Measurements from ENCODE around the gene DMBX1. TPM values are rescaled to one million over a fixed set of nuclear protein-coding genes. Genes with fewer than 3 reads are reported as not detected.

The DMBX1 gene
- total RNA-seq, 3 donors from 2014 or later = not detected

GRCh38 chr1:46458846-46459245 lies 30.8 kb upstream of the DMBX1 start:
- Histone ChIP-seq H3K9me3 (no peaks in the 10 kb centered on the region), H3K27ac (no peak overlapping the region), H3K36me3 (no peaks in the 10 kb centered on the region), H3K27me3 (no peaks in the 10 kb centered on the region), H3K4me1 (no peaks in the 10 kb centered on the region), H3K4me3 (no peak overlapping the region)
- intact Hi-C loops (cut with DNase I; ENCODE audit: low total_unique reads) = no loop called here
- TF ChIP-seq, protein P1, sequence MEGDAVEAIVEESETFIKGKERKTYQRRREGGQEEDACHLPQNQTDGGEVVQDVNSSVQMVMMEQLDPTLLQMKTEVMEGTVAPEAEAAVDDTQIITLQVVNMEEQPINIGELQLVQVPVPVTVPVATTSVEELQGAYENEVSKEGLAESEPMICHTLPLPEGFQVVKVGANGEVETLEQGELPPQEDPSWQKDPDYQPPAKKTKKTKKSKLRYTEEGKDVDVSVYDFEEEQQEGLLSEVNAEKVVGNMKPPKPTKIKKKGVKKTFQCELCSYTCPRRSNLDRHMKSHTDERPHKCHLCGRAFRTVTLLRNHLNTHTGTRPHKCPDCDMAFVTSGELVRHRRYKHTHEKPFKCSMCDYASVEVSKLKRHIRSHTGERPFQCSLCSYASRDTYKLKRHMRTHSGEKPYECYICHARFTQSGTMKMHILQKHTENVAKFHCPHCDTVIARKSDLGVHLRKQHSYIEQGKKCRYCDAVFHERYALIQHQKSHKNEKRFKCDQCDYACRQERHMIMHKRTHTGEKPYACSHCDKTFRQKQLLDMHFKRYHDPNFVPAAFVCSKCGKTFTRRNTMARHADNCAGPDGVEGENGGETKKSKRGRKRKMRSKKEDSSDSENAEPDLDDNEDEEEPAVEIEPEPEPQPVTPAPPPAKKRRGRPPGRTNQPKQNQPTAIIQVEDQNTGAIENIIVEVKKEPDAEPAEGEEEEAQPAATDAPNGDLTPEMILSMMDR (IDR thresholded peaks at IDR 0.05) = no peak
- TF ChIP-seq POLR2AphosphoS5 (IDR thresholded peaks at IDR 0.05) = no peak
- TF ChIP-seq POLR2A (IDR thresholded peaks at IDR 0.05) = no peak
- DNase-seq (ENCODE audit: low spot score in 2 of 2) = no peak

DNA sequence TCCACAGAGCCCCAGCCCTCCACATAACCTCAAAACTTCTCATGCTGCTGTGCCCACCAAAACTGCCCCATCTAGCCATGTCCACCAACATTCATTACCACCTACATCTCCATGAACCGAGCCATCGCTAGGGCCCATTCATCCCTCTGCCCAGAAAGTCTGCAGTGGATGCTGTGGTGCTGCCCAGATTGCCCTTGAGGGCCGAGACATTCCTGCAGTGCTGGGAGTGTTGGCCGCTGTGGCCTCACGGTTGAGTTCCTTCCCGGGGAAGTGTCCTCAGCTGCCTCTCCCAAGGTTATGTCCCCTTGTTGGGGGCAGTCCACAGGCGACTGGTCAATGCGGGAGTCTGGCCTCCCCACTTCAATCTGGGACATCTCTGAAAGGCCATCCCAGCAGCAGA lies 30.3 kb upstream of the DMBX1 start:
- H3K27me3 ChIP-seq = no peaks in the 10 kb centered on the region

GRCh38 chr1:46461017-46461808 lies 28.4 kb upstream of the DMBX1 start:
- TF ChIP-seq POLR2A (IDR thresholded peaks at IDR 0.05) = no peak
- no peak for TF ChIP-seq POLR2AphosphoS5 (IDR thresholded peaks at IDR 0.05)
- TF ChIP-seq, protein P1 (IDR thresholded peaks at IDR 0.05) = no peak
- intact Hi-C loops (cut with DNase I; ENCODE audit: low total_unique reads) = loop anchor here (5.0 kb wide), 1 partner anchor 314 kb away; no protein-coding TSS in a partner anchor
- Histone ChIP-seq H3K36me3 (no peaks in the 10 kb centered on the region), H3K9me3 (no peaks in the 10 kb centered on the region), H3K27me3 (no peaks in the 10 kb centered on the region), H3K27ac (no peak overlapping the region), H3K4me3 (no peak overlapping the region), H3K4me1 (no peaks in the 10 kb centered on the region)
- DNase-seq (ENCODE audit: low spot score in 2 of 2) = no peak

More for the DNA sequence above, 30.3 kb upstream of the DMBX1 start:
- H3K27ac ChIP-seq = no peak overlapping the region
- H3K4me1 ChIP-seq = no peaks in the 10 kb centered on the region
- H3K9me3 ChIP-seq = no peaks in the 10 kb centered on the region
- H3K36me3 ChIP-seq = no peaks in the 10 kb centered on the region
- no peak for DNase-seq (ENCODE audit: low spot score in 2 of 2)
- intact Hi-C loops (cut with DNase I; ENCODE audit: low total_unique reads) = no loop called here
- TF ChIP-seq, protein P1 (IDR thresholded peaks at IDR 0.05) = no peak
- no peak for TF ChIP-seq POLR2AphosphoS5 (IDR thresholded peaks at IDR 0.05)
- no peak for TF ChIP-seq POLR2A (IDR thresholded peaks at IDR 0.05)
- no peak overlapping the region for H3K4me3 ChIP-seq

- DNase-seq (ENCODE audit: low spot score in 2 of 2) = no peak
- TF ChIP-seq, protein P1 (IDR thresholded peaks at IDR 0.05) = no peak
- no peak for TF ChIP-seq POLR2AphosphoS5 (IDR thresholded peaks at IDR 0.05)
- no peak for TF ChIP-seq POLR2A (IDR thresholded peaks at IDR 0.05)
- Histone ChIP-seq H3K4me1 (peaks cover 0 to 2% of the 10 kb centered on the region in 2 donors), H3K27ac (no peak overlapping the region), H3K9me3 (no peaks in the 10 kb centered on the region), H3K36me3 (no peaks in the 10 kb centered on the region), H3K4me3 (no peak overlapping the region), H3K27me3 (peaks cover 0 to 4% of the 10 kb centered on the region in 2 donors)
- intact Hi-C loops (cut with DNase I; ENCODE audit: low total_unique reads) = loop anchor here (5.0 kb wide), 1 partner anchor 315 kb away; no protein-coding TSS in a partner anchor
Measured at GRCh38 chr1:46461809-46462448, 27.7 kb upstream of the DMBX1 start.

- Histone ChIP-seq H3K27ac (no peak overlapping the region), H3K36me3 (no peaks in the 10 kb centered on the region), H3K9me3 (no peaks in the 10 kb centered on the region), H3K4me3 (no peak overlapping the region), H3K4me1 (peaks cover 0 to 5% of the 10 kb centered on the region in 2 donors), H3K27me3 (peaks cover 0 to 18% of the 10 kb centered on the region in 2 donors)
- no peak for DNase-seq (ENCODE audit: low spot score in 2 of 2)
- intact Hi-C loops (cut with DNase I; ENCODE audit: low total_unique reads) = loop anchor here (5.0 kb wide), 1 partner anchor 317 kb away; no protein-coding TSS in a partner anchor
- TF ChIP-seq POLR2A (IDR thresholded peaks at IDR 0.05) (no peak), POLR2AphosphoS5 (IDR thresholded peaks at IDR 0.05) (no peak)
- TF ChIP-seq, protein P1 (IDR thresholded peaks at IDR 0.05) = no peak
Measured at GRCh38 chr1:46464013-46464548, 25.6 kb upstream of the DMBX1 start.
